IPS-18c (cell line): Measurements from ENCODE around the gene DGUOK.
A peak's percentile ranks its signal among the peaks of the same experiment; 100 is the strongest.

ENCODE experiments used
- H3K4me3 ChIP-seq: 2 replicates; pipeline ENCODE4 v1.7.0; 2013; ENCODE audit warnings: low read depth, mild to moderate bottlenecking, low read length, moderate library complexity; ENCODE audit not compliant: insufficient read depth
- H3K9me3 ChIP-seq: one replicate; pipeline ENCODE4 v1.6.1; 2013; ENCODE audit warnings: mild to moderate bottlenecking, low read length, moderate library complexity; ENCODE audit not compliant: control insufficient read depth, insufficient read depth

The DGUOK gene

DNA sequence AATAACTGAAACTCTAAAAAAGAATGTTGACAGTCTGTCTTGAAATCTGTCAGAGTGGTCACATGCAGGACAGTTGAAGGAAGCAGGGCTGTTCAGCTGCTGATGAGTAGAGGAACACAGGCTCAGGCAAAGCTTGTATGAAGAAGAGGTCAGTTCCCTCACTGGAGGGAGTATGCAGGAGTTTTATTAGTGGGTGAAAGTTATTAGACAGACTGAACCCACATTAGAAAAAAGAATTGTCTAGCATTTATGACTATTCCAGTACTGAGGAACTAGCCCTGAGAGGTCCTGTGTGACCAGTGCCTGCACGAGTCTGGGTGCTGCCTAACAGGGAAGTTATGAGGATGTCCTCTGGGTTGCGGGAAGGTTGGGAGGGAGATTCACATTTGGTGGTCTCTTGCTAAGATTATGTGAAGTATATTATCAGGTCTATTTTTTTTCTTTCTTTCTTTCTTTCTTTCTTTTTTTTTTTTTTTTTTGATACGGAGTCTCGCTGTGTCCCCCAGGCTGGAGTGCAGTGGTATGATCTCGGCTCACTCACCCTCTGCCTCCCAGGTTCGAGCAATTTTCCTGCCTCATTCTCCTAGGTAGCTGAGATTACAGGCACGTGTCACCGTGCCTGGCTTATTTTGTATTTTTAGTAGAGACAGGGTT lies 67.6 kb downstream of the DGUOK start:
- Histone ChIP-seq H3K4me3 (no peak overlapping the region), H3K9me3 (no peaks in the 10 kb centered on the region)

GRCh38 chr2:73995810-73996209 lies 69.1 kb downstream of the DGUOK start:
- H3K4me3 ChIP-seq: no peak overlapping the region
- no peaks in the 10 kb centered on the region for H3K9me3 ChIP-seq

GRCh38 chr2:73997813-73998212 lies 71.1 kb downstream of the DGUOK start:
- no peak overlapping the region for H3K4me3 ChIP-seq
- no peaks in the 10 kb centered on the region for H3K9me3 ChIP-seq

GRCh38 chr2:73998451-73998850 lies 71.8 kb downstream of the DGUOK start:
- Histone ChIP-seq H3K9me3 (no peaks in the 10 kb centered on the region), H3K4me3 (no peak overlapping the region)

- H3K4me3 ChIP-seq: no peak overlapping the region
- H3K9me3 ChIP-seq: no peaks in the 10 kb centered on the region
Measured at GRCh38 chr2:73998933-73999332, 72.3 kb downstream of the DGUOK start.

DNA sequence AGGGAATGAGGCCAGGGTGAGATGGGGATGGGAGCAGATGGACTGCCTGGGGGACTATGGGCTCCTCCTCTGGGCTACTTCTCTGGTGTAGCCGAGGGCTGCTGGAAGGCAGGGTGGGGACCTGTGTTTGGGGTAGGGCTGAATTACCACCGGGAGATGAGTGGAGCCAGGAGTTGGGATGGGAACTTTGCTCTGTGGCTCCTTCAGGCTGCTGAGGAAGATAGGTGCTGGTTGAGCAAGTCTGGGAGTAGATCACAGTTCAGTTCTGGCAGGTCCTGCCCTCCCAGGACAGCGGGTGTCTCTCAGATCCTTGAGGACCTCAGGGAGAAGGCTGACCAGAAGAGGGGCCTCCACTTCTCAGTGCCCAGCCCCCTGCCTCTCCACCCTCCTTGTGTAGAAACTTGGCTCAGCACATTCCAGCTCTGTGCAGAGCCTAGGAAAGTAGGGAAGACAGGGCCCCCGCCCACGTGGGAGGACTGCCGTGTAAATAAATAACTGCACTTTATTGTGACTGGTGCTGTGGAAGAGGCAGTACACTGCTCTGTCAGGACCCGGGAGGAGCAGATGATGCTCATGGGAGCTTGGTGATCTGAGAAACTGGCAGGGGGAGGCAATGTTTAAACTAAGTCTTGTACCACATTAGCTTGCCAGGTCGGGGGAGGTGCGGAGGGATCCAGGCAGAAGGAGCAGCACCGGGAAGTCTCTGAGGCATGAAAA lies 73.4 kb downstream of the DGUOK start:
- Histone ChIP-seq H3K9me3 (no peaks in the 10 kb centered on the region), H3K4me3 (no peak overlapping the region)

- no peak overlapping the region for H3K4me3 ChIP-seq
- H3K9me3 ChIP-seq: no peaks in the 10 kb centered on the region
Measured at GRCh38 chr2:74000666-74001065, 74.0 kb downstream of the DGUOK start.

- H3K9me3 ChIP-seq: no peaks in the 10 kb centered on the region
- no peak overlapping the region for H3K4me3 ChIP-seq
Measured at GRCh38 chr2:74001121-74001520, 74.4 kb downstream of the DGUOK start.

DNA sequence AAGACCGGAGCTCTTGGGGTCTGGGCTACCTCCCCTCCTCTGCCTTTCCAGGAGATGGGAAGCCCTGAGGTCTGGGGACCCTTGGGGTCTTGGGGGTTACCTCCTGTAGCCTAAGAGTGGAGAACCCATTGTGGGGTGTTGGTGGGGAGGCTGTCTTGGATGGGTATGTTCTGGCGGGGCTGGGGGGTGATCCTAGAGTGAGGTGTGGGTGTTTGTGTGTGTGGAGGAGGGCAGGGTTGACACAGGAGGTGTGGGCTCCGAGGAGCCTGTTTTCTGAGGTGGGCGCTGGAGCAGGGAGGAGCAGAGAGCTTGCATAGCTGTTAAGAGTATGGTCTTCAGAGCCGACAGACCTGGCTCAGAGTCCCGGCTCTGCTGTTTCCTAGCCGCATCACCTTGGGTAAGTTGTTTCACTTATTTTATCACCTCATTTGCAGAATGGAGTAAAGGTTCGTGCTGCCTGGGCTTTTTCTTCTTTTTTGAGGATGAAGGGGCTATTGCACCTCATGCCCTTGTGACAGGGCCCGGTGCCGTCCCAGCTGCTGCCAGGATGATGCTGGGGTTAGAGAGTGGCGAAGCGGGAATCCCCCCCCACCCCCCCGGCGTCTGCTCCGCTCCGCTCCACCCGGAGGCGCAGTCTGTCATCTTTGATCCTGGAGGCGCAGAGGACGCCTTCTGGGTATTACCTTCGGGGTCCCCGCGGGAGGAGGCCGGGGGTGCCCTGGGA lies 75.3 kb downstream of the DGUOK start:
- H3K9me3 ChIP-seq: no peaks in the 10 kb centered on the region
- H3K4me3 ChIP-seq: peak overlapping the region; percentile 86

GRCh38 chr2:74002505-74003421 lies 76.1 kb downstream of the DGUOK start:
- no peaks in the 10 kb centered on the region for H3K9me3 ChIP-seq

GRCh38 chr2:74003494-74004211 lies 77.0 kb downstream of the DGUOK start:
- peak overlapping the region; percentile 86; the same call in 1 of the 2 replicates for H3K4me3 ChIP-seq

More at GRCh38 chr2:74002505-74003421, 76.1 kb downstream of the DGUOK start:
- H3K4me3 ChIP-seq: peak overlapping the region; percentile 86

GRCh38 chr2:74004212-74005182 lies 77.8 kb downstream of the DGUOK start:
- H3K9me3 ChIP-seq: no peaks in the 10 kb centered on the region

More at GRCh38 chr2:74003494-74004211, 77.0 kb downstream of the DGUOK start:
- H3K9me3 ChIP-seq: no peaks in the 10 kb centered on the region

GRCh38 chr2:74005786-74006185 lies 79.1 kb downstream of the DGUOK start:
- Histone ChIP-seq H3K9me3 (no peaks in the 10 kb centered on the region), H3K4me3 (no peak overlapping the region)

More at GRCh38 chr2:74004212-74005182, 77.8 kb downstream of the DGUOK start:
- peak overlapping the region; percentile 20; the same call in 1 of the 2 replicates for H3K4me3 ChIP-seq

GRCh38 chr2:74006459-74006858 lies 79.8 kb downstream of the DGUOK start:
- Histone ChIP-seq H3K4me3 (no peak overlapping the region), H3K9me3 (no peaks in the 10 kb centered on the region)

GRCh38 chr2:74007121-74007520 lies 80.4 kb downstream of the DGUOK start:
- no peak overlapping the region for H3K4me3 ChIP-seq
- H3K9me3 ChIP-seq: no peaks in the 10 kb centered on the region
